Tibial nerve (tissue), 4 donors: ENCODE measurements around the gene HOXD9.
A peak's percentile ranks its signal among the peaks of the same experiment; 100 is the strongest.

ENCODE experiments used
- CTCF ChIP-seq, 5 experiments: fragments of 200-600 bp in 3 of 5; fragments of 450-650 bp in 2 of 5; sonication (generic) in 3 of 5; IDR thresholded peaks; one replicate each; pipeline ENCODE4 v1.5.1; 2016 to 2019; ENCODE audit warnings: antibody characterized with exemption in 5 of 5, mild to moderate bottlenecking in 3 of 5, moderate library complexity in 2 of 5
- EP300 ChIP-seq, 2 donors: sonication (generic); formaldehyde crosslinking; IDR thresholded peaks; one replicate each; pipeline ENCODE4 v1.6.1; 2017; ENCODE audit warnings: antibody characterized with exemption in 2 of 2, mild to moderate bottlenecking in 1 of 2
- POLR2A ChIP-seq, 2 donors: fragments of 450-650 bp; IDR thresholded peaks; one replicate each; pipeline ENCODE4 v1.6.1; 2017; ENCODE audit warnings: antibody characterized with exemption in 2 of 2, mild to moderate bottlenecking in 2 of 2, moderate library complexity in 2 of 2

- no peak for TF ChIP-seq CTCF (IDR thresholded peaks at IDR 0.05)
- TF ChIP-seq POLR2A (IDR thresholded peaks at IDR 0.05), result no peak
- peak in 1 of 2 donors; percentile 37 for TF ChIP-seq EP300 (IDR thresholded peaks at IDR 0.05)
Observed at GRCh38 chr2:176122683-176123410, at the start of gene HOXD9.
